ENCODE results near the gene IL27RA. TPM values are rescaled to one million over a fixed set of nuclear protein-coding genes. Genes with fewer than 3 reads are reported as not detected.

IL27RA gene
- total RNA-seq, 4 donors from 2014 or later: 3.0 to 5.5 (median 4.5) TPM

DNA sequence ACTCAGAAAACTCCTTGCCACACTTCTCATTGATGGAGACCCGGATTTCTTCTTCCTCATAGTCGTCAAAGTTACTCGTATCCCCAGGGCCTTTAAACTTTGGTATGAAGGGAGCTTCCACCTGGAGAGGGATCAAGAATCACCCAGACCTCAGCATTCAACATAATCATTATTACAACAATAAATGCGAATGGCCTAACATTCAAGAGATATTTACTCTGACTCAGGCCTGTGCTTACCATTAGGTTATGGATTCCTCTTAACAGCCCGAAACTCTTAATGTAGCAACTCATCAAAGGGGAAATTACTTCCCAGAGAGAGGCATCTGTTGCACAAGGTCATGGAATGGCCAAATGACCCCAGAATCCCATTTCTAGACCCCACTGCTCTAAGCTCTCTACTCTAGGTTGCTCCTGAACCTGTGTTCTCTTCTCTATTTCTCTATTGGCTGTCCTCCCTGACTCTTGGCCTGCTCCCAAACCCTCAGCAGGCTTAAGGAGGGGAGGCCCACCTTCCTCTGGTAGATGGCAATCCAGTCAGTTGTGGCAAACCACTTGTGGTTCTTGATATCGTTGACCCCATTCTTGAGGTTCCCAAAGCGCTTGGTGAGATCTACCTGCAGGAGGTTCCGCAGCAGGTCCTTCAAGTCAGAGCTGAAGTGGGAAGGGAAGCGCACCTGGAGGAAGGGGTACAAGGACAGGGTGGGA, 61.7 kb downstream of the IL27RA start:
- Histone ChIP-seq H3K9me3 (peaks cover 0 to 10% (median 7%) of the 10 kb centered on the region in 4 donors), H3K4me1 (peaks cover 16 to 26% (median 21%) of the 10 kb centered on the region in 4 donors), H3K27me3 (no peaks in the 10 kb centered on the region), H3K27ac (replicated peaks in 1 of 4) (no peak overlapping the region), H3K4me3 (no peak overlapping the region), H3K36me3 (peaks cover 22 to 40% (median 31%) of the 10 kb centered on the region in 4 donors)
- TF ChIP-seq, protein P1, sequence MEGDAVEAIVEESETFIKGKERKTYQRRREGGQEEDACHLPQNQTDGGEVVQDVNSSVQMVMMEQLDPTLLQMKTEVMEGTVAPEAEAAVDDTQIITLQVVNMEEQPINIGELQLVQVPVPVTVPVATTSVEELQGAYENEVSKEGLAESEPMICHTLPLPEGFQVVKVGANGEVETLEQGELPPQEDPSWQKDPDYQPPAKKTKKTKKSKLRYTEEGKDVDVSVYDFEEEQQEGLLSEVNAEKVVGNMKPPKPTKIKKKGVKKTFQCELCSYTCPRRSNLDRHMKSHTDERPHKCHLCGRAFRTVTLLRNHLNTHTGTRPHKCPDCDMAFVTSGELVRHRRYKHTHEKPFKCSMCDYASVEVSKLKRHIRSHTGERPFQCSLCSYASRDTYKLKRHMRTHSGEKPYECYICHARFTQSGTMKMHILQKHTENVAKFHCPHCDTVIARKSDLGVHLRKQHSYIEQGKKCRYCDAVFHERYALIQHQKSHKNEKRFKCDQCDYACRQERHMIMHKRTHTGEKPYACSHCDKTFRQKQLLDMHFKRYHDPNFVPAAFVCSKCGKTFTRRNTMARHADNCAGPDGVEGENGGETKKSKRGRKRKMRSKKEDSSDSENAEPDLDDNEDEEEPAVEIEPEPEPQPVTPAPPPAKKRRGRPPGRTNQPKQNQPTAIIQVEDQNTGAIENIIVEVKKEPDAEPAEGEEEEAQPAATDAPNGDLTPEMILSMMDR (IDR thresholded peaks at IDR 0.05): no peak
- TF ChIP-seq POLR2A (IDR thresholded peaks at IDR 0.05; ENCODE audit: low read depth) (no peak), EP300 (IDR thresholded peaks at IDR 0.05) (no peak), POLR2AphosphoS5 (IDR thresholded peaks at IDR 0.05) (no peak)
- WGBS: 95% methylated on average over 9 of the region's 9 CpGs
- DNase-seq (ENCODE audit: extremely low spot score): no peak
- intact Hi-C loops (cut with DNase I): no loop called here

DNA sequence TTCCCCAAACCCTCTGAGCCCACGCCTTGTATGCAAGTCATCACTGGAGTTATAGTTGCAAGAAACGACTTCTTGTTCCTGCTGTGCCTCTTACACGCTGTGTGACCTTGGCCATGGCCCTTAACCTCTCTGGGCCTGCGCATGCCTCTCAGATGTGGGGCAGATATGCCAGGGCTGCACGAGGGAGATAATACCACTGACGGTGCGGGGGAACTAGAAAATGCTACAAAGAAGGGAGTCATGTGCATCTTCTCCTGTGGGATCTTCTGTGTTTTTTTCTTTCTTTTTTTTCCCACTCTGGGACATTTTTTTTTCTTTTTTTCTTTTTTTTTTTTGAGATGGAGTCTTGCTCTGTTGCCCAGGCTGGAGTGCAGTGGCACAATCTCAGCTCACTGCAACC, 63.3 kb downstream of the IL27RA start:
- Histone ChIP-seq H3K27ac (replicated peaks in 1 of 4) (no peak overlapping the region), H3K36me3 (peaks cover 25 to 48% (median 40%) of the 10 kb centered on the region in 4 donors), H3K4me1 (peaks cover 8 to 12% (median 9%) of the 10 kb centered on the region in 4 donors), H3K27me3 (no peaks in the 10 kb centered on the region), H3K9me3 (peaks cover 0 to 10% (median 7%) of the 10 kb centered on the region in 4 donors), H3K4me3 (no peak overlapping the region)
- 86% methylated on average over 7 of the region's 7 CpGs for WGBS
- DNase-seq (ENCODE audit: extremely low spot score): no peak
- TF ChIP-seq POLR2AphosphoS5 (IDR thresholded peaks at IDR 0.05): no peak
- TF ChIP-seq POLR2A (IDR thresholded peaks at IDR 0.05; ENCODE audit: low read depth): no peak
- TF ChIP-seq, protein P1 (IDR thresholded peaks at IDR 0.05): no peak
- no peak for TF ChIP-seq EP300 (IDR thresholded peaks at IDR 0.05)
- intact Hi-C loops (cut with DNase I): no loop called here

DNA sequence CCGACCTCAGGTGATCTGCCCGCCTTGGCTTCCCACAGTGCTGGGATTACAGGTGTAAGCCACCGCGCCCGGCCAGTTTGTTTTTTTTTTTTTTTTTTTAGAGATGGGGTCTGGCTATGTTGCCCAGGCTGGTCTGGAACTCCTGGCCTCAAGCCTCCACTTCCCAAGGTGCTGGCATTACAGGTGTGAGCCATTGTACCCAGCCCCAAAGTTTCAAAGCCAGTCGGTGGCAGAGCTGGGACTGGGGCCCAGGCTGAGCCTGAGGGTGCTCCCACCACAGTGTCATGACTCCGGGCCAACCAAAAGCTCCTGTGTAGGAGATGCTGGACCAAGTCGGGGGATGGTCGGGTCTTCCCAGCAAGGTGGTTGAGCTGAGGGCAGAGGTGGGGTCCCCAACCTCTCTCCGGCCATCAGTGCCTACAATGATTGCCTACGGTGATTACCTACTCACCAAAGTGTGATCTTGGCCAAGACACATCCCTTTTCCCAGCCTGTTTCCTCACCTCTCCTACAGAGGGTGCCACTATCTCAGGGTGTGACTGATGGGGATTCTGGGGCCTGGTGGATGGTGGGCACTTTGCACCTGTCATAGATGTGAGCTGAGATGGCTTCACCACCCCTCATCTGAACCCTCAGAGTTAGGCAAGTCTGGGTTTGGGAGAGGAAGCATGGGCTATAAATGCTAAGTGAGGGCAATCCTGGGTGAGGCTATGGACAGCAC, 64.9 kb downstream of the IL27RA start:
- Histone ChIP-seq H3K9me3 (peaks cover 0 to 10% (median 7%) of the 10 kb centered on the region in 4 donors), H3K27ac (replicated peaks in 1 of 4) (no peak overlapping the region), H3K36me3 (peaks cover 38 to 64% (median 55%) of the 10 kb centered on the region in 4 donors), H3K4me3 (no peak overlapping the region), H3K27me3 (no peaks in the 10 kb centered on the region), H3K4me1 (peaks cover 6 to 9% (median 8%) of the 10 kb centered on the region in 4 donors)
- intact Hi-C loops (cut with DNase I): no loop called here
- TF ChIP-seq, protein P1 (IDR thresholded peaks at IDR 0.05): no peak
- no peak for TF ChIP-seq POLR2AphosphoS5 (IDR thresholded peaks at IDR 0.05)
- TF ChIP-seq POLR2A (IDR thresholded peaks at IDR 0.05; ENCODE audit: low read depth): no peak
- TF ChIP-seq EP300 (IDR thresholded peaks at IDR 0.05): no peak
- 95% methylated on average over 6 of the region's 11 CpGs for WGBS
- DNase-seq (ENCODE audit: extremely low spot score): no peak

DNA sequence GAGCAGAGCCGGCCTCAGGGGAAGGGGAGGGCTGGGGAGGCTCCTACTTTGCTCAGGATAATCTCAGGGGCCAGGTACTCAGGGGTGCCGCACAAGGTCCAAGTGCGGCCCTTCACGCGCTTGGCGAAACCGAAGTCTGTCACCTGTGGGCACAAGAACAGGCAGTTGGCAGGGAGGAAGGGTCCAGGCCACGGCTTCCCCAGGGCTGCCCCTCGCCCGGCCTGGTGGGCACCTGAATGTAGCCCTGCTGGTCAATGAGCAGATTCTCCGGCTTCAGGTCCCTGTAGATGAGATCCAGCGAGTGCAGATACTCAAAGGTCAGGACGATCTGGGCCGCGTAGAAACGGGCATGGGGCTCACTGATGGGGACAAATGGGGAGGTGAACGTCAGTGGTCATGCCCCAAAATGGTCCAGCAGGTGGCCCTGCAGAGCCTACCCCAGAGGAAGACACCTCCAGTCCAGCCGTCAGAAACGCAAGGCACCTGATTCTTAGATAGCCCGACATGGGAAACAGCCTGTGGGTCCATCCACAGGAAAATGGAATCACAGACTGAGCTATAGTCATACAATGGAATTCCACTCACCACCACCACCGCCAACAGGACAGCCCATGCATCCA, 66.1 kb downstream of the IL27RA start:
- WGBS: 81% methylated on average over 15 of the region's 21 CpGs
- intact Hi-C loops (cut with DNase I): no loop called here
- H3K27ac ChIP-seq (replicated peaks in 1 of 4): no peak overlapping the region

More for the DNA sequence above, 66.1 kb downstream of the IL27RA start:
- Histone ChIP-seq H3K4me1 (peaks cover 0 to 8% (median 3%) of the 10 kb centered on the region in 4 donors), H3K9me3 (peaks cover 0 to 10% (median 7%) of the 10 kb centered on the region in 4 donors), H3K36me3 (peaks cover 51 to 76% (median 67%) of the 10 kb centered on the region in 4 donors), H3K27me3 (no peaks in the 10 kb centered on the region), H3K4me3 (no peak overlapping the region)
- TF ChIP-seq, protein P1 (IDR thresholded peaks at IDR 0.05): peak in 2 of 3 experiments; percentile 21 to 26
- TF ChIP-seq POLR2AphosphoS5 (IDR thresholded peaks at IDR 0.05): no peak
- no peak for DNase-seq (ENCODE audit: extremely low spot score)

Data from esophagus muscularis mucosa (tissue), 4 donors.